ENCODE measurements around the gene APMAP. TPM values are rescaled to one million over a fixed set of nuclear protein-coding genes. Genes with fewer than 3 reads are reported as not detected.

The APMAP gene
- polyA plus RNA-seq, 3 donors = 99.8 to 108 (median 103) TPM

DNA sequence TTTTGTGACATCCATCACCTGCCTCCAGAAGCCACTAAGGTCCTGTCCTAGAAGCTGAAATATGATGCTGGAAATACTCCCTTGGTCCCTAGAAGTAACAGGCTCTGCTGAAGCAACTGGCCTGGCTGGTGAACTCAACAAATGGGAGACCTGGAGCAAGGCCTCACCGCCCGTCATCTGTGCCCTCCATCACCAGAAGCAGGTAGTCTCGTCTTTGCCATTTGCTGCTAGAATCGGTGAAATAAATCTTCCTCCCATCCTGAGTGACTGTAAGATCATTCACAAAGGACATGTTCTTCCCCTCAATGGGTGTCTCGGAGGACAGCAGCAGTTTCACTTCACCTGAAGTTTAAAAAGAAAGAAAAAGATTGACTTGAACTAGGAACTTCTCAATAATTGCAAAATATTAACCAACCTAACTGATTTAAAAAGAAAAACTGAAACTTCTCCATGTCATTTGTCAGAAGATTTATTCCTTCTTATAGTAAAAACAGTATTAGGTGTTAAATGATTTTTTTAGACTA lies 22.5 kb downstream of the APMAP start:
- DNase-seq (ENCODE audit: low read depth in 3 of 3, low spot score in 2 of 3) = no peak

DNA sequence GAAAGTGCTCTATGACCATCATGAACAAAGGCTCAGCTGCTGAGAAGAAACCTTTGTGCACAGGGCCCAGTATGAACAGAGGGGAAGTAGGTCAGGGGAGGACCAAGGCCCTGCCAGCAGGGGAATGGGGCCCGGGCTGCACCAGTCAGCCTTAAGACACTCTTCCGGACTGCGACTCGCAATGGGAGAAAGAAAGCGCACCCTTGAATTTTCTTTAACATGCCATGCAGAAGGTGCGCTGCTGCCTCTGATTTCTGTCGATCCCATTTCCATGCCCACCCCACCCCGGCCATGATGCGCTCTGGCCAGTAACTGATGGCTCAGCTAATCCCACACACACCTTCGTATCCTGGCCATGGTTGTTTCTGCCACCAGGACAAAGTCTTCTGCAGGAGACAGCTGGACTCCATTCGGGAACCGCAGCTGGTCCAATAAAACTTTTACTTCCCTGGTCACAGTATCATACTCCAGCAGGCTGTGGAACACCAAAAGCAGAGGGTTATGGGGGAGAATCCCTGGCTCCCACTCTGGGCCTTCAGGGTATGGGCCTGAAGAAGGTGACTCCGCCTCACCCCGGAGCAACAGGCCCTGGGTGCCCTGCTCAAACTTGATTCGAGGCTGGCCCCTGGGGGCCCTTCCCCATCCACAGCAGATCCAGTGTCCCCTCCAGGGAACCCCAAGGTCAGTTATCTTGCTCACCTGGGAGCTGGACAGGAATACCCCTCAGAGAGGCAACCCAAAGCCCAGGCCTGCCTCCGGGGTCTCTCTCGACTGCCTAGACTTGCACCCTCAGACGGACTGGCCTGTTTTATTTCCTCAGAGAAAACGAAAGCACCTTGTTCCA lies 23.1 kb downstream of the APMAP start:
- no peak for DNase-seq (ENCODE audit: low read depth in 3 of 3, low spot score in 2 of 3)

DNA sequence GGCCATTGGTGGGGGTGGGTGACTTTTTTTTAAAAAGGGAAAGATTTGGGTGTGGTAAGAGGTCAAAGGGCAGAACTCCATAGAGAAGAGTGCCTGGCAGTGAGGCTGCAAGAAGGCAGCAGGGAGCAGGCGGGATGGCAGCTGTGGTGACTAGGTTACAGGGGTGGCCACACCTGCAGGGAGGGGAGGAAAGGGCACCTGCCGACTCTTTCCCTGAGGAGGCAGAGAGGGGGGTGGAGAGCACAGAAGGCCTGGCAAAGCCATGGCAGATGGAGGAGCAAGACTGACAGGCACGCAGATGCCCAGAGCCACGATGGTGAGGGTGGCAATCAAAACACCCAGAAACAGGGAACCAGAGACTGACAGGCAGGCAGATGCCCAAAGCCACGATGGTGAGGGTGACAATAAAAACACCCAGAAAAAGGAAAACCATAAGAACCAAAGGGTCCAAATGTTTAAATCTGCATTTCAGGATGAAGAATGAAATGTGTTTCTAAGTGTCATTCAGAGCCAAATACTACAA lies 24.2 kb downstream of the APMAP start:
- no peak for DNase-seq (ENCODE audit: low read depth in 3 of 3, low spot score in 2 of 3)

GRCh38 chr20:24966317-24967012 lies 26.1 kb downstream of the APMAP start:
- no peak for DNase-seq (ENCODE audit: low read depth in 3 of 3, low spot score in 2 of 3)

- no peak for DNase-seq (ENCODE audit: low read depth in 3 of 3, low spot score in 2 of 3)
Observed at GRCh38 chr20:24965065-24965919, 27.3 kb downstream of the APMAP start.

DNA sequence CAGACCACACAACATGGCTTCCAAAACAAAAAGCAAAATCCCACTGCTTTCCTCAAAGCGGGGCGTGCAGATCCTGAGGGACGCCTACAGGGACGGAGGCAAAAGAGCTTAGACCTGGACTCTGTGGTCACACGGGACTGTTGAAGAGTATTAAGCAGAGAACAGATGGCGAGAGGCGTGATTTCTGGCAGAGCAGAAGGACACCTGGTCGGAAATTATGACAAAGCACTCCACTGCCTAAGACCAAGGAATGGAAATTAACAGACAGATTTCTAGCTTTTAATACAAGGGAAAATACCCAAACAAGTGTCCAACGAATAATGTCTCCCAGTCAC lies 28.1 kb downstream of the APMAP start:
- DNase-seq (ENCODE audit: low read depth in 3 of 3, low spot score in 2 of 3) = no peak

DNA sequence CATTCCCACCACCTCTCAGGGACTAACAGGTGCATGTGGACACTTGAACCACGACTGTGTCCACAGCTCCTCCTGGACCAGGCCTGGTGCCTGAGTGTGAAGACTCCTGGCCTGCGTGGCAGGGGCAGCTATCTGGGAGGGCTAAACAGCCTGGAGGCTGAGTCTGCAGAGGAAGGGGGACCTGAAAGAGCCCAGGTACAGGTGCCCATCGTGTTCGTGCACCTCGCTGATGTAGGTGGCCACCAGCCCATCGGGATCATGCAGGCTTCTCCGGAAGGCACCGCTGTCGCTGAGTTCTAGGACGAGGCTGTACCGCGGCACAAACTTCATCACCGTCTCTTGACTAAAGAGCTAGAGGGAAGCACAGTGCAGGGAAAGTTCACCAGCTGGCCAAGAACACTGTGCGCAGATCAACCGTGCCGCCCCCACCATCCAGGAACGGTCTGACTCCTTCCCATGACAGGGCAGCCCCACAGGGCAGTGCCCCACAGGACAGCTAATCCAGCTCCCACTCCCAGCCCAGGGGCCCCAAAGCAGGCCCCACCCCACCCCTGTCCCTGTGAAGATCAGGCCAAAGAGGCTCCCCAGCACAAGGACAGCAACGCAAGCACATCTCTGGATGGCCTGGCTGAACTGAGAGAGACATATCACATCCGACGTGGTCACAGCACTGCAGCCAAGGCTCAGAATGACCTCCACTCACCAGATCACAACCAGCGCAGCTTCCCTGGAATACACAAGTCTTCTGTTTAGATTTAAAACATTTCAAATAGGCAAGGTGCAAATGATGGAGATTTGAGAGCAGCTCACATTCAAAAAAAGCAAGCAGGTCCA lies 28.7 kb downstream of the APMAP start:
- DNase-seq (ENCODE audit: low read depth in 3 of 3, low spot score in 2 of 3) = no peak

- DNase-seq (ENCODE audit: low read depth in 3 of 3, low spot score in 2 of 3) = no peak
Observed at GRCh38 chr20:24962510-24962909, 30.0 kb downstream of the APMAP start.

- DNase-seq (ENCODE audit: low read depth in 3 of 3, low spot score in 2 of 3) = no peak
Observed at GRCh38 chr20:24962182-24962492, 30.4 kb downstream of the APMAP start.

DNA sequence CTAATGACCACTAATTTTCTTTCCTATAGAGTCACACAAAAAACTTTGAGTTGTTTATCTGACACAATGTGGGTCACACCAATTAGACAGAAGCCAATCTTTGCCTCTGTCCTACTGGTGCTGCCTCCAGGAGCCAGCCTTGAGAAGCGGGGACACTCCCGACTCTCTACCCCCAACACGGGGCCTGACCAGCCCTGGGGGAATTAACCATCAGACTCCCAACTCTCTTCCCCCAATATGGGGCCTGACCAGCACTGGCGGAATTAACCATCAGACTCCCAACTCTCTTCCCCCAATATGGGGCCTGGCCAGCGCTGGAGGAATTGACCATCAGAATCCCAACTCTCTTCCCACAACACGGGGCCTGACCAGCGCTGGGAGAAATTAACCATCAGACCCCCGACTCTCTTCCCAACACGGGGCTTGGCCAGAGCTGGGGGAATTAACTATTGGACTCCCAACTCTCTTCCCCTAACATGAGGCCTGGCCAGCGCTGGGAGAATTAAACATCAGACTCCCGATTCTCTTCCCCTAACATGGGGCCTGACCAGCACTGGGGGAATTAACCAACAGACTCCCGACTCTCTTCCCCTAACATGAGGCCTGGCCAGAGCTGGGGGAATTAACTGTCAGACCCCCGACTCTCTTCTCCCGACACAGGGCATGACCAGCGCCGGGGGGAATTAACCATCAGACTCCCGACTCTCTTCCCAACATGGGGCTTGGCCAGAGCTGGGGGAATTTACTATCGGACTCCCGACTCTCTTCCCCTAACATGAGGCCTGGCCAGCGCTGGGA lies 31.0 kb downstream of the APMAP start:
- DNase-seq (ENCODE audit: low read depth in 3 of 3, low spot score in 2 of 3) = no peak

DNA sequence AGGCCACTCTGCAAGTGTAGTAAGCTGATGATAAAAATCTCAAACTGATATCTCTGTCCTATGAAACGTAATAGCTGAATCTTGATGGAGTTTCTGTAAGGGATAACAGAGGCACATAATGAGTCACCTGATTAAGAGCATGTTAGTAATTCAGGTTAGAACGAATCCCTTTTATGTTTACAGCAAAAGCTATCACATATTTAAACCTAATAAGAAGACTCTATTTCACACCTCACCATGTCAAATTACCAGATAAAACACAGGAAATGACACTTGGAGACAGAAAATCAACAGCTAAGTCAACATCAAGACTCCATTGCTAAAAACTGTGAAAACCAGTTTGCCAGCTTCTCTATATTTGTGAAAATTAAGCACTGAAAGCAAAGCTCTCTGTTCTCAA lies 31.7 kb downstream of the APMAP start:
- DNase-seq (ENCODE audit: low read depth in 3 of 3, low spot score in 2 of 3) = no peak

GRCh38 chr20:24960302-24960801 lies 32.2 kb downstream of the APMAP start:
- DNase-seq (ENCODE audit: low read depth in 3 of 3, low spot score in 2 of 3) = no peak

DNA sequence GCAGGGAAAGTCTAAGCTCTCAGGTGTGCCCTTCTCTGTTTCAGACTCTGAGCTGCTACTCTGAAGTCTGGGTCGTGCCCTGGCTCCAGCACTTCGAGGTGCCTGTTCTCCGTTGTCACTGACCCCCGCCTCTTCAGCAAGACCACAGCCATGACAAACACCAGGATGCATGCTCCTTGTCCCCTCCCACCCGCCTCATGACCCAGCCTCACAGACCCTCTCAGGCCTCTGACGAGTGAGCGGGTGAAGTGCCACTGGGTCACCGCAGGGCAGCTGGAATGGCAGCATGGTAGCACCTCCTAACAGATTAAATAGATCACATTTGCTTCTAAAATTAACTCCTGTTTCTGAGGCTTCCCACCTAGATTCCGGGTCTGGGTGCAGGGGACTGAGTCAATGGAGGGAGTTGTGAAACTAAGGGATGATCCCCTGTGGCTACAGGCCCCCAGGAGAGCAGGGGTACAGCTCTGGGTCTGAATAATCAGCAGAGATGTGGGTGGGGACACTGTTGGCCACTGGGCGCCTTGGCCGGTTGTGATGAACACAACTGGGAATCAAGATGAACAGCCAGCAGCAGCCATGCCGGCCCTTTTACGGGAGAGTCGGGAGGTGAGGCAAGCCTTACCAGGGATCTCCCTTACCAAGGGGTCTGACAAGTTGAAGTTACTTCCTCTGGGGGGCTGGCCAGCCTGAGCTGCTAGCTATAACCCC lies 32.8 kb downstream of the APMAP start:
- no peak for DNase-seq (ENCODE audit: low read depth in 3 of 3, low spot score in 2 of 3)

DNA sequence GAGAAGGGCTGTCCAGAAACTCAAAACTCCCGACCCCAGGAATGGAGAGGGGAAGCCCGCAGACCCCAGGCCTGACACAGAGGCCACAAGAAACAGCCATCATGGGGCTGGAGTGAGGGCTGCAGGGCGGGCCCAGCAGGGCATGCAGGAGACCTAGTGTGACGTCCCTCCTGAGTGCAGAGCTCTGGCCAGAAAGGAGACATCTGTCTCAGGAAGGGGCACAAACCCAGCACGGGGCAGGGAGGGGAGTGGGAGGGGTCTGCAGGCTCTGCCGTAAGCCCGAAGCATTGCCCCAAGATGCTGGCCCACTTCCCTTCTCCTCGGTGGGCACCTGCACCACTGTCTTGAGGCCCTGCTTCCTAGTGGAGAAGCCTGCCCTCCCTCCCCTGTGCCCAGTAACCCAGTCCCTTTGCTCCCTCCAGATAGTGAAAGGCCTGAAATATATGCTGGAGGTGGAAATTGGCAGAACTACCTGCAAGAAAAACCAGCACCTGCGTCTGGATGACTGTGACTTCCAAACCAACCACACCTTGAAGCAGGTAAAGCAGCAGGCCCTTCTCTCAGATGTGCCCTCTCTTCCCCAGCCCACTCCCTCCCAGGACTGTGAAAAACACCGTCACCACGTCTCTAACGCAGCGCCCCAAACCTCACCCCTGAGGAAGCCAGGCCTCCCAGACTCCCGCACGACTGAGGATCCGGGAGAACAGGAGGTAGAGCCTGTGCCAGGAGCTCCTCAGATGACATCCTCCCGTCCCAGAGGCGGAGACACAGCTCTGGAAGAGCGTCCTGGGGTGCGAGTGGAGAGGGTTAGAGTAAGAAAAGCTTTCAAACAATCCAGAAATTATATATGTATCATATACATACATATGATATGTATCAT lies 33.8 kb downstream of the APMAP start:
- DNase-seq (ENCODE audit: low read depth in 3 of 3, low spot score in 2 of 3) = no peak

DNA sequence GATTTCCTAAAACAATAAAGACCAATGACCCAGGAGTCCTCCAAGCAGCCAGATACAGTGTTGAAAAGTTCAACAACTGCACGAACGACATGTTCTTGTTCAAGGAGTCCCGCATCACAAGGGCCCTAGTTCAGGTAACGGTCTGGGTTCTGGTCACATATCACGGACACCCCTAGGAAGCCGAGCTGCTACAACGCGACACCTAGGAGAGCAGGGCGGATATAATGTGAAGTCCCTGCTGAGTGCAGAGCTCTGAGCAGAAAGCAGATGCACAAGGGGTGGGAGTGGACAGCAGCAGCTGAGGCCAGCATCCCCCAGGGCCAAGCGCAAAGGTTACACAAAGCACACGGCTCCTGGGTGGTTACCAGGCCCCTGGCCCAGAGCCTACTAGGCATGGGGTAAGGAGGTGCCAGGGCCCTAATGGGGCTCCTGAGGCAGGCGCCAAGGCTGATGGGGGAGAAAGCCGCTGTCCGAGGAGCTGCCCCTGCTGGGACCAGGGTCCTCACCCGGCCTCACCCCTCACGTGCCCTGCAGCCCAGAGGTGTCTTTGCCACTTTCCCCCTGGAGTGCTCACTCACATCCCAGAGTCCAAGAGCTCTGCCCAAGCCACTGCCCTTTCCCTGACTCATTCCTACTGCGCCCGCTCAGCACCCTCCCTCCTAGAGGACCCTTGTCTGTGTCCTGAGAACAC lies 35.1 kb downstream of the APMAP start:
- no peak for DNase-seq (ENCODE audit: low read depth in 3 of 3, low spot score in 2 of 3)

GRCh38 chr20:24956001-24956841 lies 36.3 kb downstream of the APMAP start:
- no peak for DNase-seq (ENCODE audit: low read depth in 3 of 3, low spot score in 2 of 3)
